T47D (cell line): ENCODE measurements around the gene MB21D2.

Experiments used
- DNase-seq, 2 experiments: peaks; one replicate each; pipeline versions ENCODE4 v3.0.0 to v3.0.0-alpha.2; 2011 to 2012; ENCODE audit warnings: low read depth in 1 of 2, low spot score in 1 of 2
- JUND ChIP-seq: IDR thresholded peaks from 2 replicates; pipeline ENCODE4 v1.6.1; 2012; ENCODE audit warnings: low read depth
- in situ Hi-C: cut with HindIII; loops from 2 replicates; pipeline ENCODE4 v1.10.0; 2016; ENCODE audit warnings: low sequenced_read_pairs, low pct_unique_long_range_greater_than_20kb

MB21D2 gene

DNA sequence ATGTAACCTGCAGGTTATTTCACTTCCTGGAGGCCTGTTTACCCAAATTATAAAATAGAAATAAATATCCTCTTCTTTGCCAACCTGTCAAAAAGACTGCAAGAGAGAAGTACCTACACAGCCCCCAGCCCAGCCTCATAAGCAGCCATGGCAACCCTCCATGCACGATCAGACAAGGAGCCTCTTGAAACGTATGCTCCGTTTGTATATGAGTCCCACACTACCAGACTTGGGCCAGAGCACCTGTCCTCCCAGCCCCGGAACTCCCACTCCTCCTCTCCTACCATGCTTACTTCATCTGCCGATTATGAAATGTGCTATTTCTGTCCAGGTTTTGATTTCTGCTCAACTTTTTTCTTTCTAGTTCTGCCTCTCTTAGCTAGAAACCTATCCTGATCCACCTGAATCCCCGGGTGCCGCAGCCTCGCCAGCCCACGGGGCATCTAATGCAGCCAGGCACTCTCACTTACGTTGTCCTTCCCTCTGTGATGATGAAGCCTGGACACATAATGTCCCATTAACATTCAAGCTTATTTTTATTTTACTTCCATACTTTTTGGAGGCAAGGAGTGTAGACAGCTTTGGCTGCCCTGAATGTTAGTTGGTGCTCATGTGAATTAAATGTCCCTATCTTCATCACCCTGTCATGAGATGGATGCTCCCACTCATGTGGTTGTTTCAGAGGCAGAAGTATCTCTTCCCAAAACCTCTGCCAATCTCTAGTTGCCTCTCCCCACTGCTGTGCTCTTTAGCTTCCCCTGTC lies 73.8 kb downstream of the MB21D2 start:
- no peak for TF ChIP-seq JUND
- DNase-seq = no peak
- in situ Hi-C loops = no loop called here

DNA sequence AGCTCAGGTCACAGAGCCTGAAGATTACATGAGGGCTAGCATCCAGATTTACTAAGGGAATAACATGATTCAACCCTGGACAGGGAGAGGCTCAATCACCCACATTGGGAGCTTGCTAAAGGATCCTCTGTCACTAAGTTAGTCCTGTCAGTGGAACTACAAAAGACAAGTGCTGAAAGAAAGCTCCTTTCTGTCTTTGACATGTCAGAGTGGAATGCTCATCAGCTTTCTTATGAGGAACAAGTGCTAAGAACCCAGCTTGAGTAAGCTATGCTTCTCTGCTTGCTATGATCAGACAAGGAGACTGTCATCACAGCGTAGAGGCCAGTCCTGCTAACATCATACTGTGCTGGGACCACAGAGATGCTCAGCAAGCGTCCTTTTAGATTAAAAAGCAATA lies 74.5 kb downstream of the MB21D2 start:
- TF ChIP-seq JUND = no peak
- DNase-seq = peak in 1 of 2 experiments; percentile 48
- in situ Hi-C loops = no loop called here

DNA sequence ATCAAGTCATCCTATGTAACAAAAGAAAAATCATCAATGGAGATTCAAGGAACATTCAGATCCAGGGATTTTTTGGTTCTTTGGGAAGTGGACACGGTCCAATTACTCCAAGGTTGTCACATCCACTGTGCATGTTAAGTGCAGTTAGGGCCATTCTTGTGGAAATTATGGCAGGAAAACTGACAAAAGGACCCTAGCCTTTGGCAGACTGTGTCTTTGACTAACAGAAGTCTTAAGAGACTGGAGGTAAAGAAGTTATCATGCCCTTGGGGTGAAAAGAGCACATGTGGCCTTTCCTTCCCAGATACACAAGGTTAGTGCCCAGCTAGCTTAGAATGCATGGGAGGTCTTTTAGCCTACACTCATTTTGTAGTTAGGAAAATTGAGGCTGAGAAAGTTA lies 74.9 kb downstream of the MB21D2 start:
- in situ Hi-C loops = no loop called here
- no peak for DNase-seq
- no peak for TF ChIP-seq JUND

DNA sequence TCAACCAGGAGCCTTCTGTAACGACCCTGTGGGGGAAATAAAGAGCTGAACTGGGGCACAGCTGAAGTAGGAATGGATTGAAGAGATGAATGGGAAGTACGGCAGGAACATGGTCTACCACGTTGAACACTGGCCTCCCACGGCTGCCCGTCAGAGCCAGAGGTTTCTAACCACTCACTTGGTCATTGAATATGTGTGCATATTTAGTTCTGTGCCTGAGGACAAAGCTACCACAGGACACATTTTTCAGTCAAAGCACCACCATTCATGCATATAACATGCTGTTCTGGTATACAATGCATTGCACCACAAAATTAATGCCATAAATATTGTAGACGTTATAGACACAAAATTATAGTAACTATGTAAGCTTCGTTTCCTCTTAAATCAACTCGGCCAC lies 75.5 kb downstream of the MB21D2 start:
- in situ Hi-C loops = no loop called here
- TF ChIP-seq JUND = no peak
- DNase-seq = no peak

DNA sequence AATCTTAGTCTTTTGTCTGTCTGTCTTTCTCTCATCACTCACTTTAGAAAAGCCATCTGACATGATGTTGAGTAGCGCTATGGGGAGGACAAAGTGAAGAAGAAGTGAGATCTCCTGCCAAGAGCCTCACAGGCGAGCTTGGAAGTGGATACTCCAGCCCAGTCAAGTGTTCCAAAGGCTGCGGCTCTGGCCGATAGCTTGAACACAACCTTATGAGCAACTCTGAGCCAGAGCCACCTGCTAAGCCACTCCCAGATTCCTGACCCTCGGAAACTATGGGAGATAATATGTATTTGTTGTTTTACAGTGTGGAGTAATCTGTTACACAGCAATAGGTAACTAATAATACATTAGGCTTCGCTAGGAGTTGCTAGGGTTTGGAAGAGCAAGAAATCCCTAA lies 76.2 kb downstream of the MB21D2 start:
- no peak for DNase-seq
- TF ChIP-seq JUND = no peak
- in situ Hi-C loops = no loop called here

DNA sequence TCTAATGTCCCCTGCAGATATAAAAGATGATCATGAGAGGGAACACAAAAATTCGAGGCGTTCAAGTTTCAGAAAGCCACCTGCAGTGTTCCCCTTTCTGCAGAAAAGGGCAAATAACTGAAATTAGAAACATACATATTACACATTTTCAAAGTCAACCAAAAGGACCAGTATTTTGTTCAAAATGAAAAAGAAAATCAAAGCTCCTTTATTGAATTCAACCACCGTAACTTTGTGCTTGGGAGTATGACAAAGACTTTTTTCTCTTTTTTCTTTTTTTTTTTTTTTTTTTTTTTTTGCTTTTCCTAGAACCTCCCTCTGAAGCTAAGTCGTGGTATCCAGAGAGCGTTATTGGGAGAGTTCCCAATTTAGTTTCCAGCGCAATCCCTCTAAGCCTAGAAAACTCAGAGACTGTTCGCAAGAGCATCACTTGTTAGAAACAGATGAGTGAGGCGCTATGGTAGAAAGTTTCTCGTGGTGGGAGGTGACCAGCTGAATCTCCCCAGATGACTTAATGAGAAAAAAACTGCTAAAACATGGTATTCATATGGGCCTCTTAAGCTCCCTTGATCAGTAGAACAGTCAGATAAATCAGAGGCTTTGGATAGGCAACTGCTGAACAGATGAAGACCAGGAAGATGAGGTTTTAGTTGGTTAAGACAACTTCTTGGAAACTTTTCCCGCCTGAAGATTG lies 77.4 kb downstream of the MB21D2 start:
- in situ Hi-C loops = no loop called here
- DNase-seq = no peak
- no peak for TF ChIP-seq JUND

DNA sequence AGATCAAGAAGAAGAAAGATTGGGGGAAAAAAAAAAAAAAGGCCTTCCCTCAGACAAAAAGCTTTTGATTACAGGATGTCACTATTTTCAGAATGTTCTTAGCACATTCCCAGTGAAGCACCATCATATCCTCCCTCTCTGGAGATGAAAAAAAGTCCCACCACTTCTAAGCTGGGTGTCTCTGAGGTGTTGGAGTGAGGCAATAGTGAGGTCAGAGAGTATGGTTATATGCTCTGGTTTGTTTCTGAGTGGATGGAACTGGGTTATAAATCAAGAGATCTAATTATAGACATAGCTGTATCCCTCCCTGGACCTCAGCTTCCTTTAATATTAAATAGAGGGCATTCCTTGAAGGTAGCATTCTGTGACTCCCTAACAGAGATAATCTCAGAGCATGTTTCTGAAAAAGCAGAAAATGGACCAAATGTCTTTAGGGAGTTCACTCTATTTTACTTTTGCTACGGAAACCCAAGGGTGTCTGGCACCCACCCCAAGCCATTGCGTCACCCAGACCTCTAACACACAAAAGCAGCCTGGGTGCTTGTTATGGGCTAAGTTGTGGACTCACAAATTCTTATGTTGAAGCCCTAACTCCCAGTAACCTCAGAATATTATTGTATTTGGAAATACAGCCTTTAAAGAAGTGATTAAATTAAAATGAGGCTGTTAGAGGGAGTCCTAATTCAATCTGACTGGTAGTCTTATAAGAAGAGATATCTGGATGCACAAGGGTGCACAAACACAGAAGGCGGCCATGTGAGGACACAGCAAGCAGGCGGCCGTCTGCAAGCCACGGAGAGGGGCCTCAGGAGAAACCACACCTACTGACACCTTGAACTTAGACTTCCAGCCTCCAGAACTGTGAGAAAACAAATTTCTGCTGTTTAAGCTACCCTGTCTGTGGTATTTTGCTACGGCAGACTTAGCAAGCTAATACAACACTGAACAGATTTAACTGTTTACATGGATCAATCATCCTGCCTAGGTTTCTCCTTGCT lies 81.5 kb downstream of the MB21D2 start:
- in situ Hi-C loops = no loop called here
- no peak for TF ChIP-seq JUND
- no peak for DNase-seq

DNA sequence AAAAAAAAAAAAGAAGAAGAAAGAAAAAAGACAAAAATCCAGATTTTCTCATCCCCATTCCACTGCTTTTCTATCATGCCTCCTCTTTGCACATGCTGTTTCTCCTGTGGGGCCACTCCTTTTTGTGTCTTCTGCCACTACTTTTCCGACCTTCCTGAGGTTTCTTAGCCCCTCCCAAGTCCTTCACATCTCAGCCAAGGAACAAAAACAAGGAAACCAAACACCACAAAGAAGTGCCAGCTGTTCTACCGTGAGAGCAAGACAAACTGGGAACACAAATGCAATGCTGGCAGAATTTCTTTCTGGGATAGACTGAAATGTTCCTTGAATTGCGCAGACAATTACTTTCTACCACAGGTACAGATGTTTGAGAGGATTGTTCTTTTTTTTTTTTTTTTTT lies 83.2 kb downstream of the MB21D2 start:
- in situ Hi-C loops = no loop called here
- DNase-seq = no peak
- TF ChIP-seq JUND = no peak

DNA sequence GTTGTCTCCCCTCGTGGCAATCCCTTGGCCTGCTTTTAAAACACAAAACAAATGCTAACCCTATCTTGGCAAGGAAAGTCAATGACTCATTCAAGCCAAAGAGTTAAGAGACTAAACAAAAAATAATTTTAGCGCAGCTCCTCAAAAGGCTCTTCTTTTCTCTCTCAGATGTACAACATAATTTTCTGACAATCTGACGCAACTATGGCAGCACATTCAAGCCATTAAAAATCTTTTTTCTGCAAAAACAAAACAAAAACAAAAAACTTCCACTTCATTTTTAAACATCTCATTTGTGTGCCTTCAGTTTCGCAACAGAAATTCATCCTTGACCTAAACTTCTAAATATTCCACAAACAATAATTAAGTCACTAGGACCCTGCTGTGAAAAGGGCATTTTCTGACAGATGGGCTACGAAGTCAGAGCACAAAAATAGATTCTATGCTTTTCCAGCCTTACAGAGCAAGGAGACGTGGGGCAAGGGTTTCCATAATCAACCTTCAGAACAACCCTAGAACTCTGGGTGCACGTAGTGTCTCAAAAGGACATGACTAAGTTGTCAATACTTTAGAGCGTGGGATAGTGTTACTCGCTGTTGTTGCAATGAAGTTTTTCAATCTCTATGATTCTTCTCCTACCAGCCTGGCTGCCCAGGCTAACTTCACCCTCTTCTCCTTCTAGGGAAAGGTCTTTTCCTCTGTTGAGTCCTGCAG lies 84.3 kb downstream of the MB21D2 start:
- no peak for DNase-seq
- TF ChIP-seq JUND = no peak
- in situ Hi-C loops = no loop called here

DNA sequence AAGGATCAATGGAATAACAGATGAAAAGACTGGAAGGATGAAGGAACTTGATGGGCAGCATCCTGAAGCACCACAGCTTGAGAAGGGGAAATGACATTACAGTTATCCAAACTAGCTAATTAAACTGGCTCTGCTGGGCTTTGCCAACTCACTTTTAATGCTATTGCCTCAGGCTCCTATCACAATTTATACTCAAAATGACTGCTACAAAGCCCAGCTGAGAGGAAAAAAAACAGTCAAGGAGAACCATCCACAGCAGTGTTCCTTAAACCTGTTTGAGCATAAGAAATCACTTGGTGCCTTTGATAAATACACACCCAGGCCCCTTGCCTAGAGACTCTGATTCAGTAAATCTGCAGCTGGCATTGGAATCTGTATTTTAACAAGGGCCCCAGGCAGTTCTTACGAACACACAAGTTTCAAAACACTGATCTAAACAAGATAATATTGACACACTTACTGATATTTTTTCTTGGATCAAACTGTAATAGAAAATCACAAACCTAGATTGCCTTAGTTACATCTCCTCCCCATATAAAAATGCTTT lies 85.8 kb downstream of the MB21D2 start:
- no peak for TF ChIP-seq JUND
- in situ Hi-C loops = no loop called here
- DNase-seq = no peak

DNA sequence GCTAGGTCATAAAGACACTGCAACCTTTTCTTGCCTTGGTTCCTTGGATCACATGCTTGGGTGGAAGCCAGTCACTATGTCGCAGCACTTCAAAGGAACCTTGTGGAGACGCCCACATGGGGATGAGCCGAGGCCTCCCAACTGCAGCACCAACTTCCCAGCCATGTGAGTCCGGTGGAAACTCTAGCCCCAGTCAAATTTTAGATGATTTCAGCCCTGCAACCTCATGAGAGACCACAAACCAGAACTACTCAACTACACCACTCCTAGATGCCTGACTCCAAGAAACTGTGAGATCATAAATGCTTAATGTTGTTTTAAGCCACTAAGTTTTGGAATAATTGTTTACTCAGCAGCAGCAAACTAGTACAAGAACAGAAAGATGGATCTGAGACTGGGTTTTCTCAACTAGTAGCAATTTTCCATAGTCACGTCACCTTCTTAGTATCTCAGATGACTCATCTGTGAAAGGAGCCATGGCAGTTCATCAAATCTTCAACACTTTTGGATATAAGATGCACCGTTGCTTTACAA lies 86.5 kb downstream of the MB21D2 start:
- DNase-seq = no peak
- in situ Hi-C loops = no loop called here
- TF ChIP-seq JUND = no peak
